Measurements from ENCODE around the gene AP1AR.

DNA sequence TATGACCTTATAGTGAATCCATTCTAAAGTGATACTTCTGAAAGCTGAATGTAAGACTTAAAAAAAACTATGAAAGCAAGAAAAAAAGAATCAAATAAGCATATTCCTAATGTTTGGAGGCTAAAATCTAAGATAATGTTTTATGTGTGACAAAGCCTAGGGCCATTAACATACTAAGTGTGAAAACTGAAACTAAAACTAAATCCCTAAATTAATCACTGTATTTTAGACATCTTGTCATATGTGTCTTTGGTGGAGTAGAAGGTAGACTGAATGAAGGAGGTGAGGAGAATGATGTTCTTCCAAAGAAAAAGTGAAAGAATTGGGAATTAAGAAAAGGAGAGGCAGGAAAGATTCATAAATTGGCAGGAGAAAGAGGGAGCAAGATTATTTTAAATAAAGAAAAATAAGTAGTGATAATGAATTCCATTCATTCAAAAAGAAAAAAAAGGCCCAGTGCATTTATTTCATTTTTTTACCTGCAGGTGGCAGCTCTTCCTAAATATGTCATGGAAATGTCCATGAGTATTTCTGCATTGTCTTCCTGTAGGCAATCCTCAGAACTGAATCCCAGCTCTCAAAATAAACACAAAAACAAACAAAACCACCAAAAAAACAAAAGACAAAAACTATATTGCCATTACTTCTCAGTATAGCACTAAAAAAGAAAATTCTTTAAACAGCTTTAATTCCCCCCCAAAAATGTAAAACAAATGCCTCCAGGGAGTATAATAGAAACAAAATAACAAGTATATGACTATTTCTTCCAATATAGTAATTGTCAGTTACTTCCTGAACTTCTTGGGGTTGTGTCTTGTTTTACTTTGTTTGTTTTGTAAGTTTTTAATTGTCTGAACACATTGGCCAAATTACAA lies 17.0 kb upstream of the AP1AR start:
- TF ChIP-seq, protein P1, sequence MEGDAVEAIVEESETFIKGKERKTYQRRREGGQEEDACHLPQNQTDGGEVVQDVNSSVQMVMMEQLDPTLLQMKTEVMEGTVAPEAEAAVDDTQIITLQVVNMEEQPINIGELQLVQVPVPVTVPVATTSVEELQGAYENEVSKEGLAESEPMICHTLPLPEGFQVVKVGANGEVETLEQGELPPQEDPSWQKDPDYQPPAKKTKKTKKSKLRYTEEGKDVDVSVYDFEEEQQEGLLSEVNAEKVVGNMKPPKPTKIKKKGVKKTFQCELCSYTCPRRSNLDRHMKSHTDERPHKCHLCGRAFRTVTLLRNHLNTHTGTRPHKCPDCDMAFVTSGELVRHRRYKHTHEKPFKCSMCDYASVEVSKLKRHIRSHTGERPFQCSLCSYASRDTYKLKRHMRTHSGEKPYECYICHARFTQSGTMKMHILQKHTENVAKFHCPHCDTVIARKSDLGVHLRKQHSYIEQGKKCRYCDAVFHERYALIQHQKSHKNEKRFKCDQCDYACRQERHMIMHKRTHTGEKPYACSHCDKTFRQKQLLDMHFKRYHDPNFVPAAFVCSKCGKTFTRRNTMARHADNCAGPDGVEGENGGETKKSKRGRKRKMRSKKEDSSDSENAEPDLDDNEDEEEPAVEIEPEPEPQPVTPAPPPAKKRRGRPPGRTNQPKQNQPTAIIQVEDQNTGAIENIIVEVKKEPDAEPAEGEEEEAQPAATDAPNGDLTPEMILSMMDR (IDR thresholded peaks at IDR 0.05; ENCODE audit: insufficient read depth, low read depth, low read length), result peak; percentile 22
- TF ChIP-seq EZH2 (IDR thresholded peaks at IDR 0.05; ENCODE audit: insufficient read depth, low read length), result no peak
